DMS53 treated with DMSO at 0.1 percent for 48 hours (cell line): ENCODE data around the gene CNN1.

Source experiments
- DNase-seq: peaks from one replicate; lab custom pipeline; 2025; ENCODE audit not compliant: unreplicated experiment; lab: John Stamatoyannopoulos, UW

Gene CNN1

DNA sequence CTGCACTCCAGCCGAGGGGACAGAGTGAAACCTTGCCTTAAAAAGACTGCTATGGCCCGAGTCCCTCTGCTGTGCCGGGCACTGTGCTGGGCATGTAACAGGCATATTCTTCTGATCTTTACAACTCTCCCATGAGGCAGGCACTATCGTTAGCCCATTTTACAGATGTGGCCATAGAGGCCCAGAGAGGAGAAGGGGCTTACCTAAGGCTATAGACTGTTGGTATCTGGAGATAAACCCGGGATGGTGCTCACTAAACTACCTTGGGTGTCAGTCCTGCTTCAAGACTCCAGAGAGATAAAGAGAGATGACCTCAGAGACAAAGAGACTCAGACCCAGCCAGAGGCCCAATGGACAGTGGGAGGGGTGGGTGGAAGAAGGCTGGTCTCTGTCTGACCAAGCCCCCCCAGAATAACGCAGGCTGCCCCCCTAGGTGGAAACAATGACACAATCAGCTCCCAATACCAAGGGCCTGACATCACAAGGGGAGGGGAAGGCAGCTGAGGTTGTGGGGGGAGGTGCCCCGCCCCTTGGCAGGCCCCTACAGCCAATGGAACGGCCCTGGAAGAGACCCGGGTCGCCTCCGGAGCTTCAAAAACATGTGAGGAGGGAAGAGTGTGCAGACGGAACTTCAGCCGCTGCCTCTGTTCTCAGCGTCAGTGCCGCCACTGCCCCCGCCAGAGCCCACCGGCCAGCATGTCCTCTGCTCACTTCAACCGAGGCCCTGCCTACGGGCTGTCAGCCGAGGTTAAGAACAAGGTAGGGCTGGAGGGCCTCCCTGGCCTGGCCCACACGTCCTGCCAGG lies at the start of gene CNN1:
CNN1 (plus strand) TSS at position 620 of the 805 bp plus-strand sequence; CDS start at position 697, 77 bp downstream.
- no peak for DNase-seq

DNA sequence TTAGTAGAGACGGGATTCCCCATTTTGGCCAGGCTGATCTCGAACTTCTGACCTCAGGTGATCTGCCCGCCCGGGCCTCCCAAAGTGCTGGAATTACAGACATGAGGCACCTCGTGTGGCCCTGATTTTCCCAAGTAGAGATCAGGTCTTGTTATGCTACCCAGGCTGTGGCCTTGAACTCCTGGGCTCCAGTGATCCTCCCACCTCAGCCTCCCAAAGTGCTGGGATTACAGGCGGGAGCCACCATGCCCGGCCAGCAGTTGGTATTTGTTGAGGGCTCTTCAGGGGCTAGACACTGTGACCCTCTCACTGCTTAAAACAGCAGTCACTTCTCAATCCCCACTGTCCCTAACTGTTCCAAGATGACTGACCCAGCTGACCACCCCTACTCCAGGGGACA lies 49.3 kb upstream of the CNN1 start:
- DNase-seq = no peak

DNA sequence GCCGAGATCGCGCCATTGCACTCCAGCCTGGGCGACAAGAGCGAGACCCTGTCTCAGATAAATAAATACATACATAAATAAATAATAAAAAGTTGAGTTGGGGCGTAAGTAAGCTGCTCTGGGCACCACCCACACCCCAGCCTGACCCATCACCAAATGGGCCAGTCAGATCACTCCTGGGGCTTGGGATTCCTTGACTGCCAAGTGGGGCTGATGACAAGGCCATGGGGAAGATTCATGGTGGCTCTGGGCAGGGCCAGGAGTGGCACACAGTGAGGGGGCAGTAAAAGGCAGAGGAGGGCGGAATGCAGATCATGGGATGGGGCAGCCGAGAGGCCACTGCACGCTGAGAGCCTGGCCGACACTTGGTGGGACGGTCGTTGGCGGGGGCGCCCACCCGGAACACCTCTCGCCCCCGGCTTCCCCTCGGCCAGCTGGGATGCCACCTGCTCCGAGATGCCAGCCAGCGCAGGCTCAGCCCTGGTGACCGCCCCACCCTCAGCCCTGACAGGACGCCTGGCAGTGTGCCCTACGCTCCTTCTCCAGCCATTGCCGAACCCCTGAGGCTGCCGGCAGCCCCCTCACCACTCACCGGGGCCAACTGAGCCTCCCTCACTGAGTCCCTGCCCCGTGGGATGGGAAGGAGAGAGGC lies 43.9 kb upstream of the CNN1 start:
- no peak for DNase-seq

DNA sequence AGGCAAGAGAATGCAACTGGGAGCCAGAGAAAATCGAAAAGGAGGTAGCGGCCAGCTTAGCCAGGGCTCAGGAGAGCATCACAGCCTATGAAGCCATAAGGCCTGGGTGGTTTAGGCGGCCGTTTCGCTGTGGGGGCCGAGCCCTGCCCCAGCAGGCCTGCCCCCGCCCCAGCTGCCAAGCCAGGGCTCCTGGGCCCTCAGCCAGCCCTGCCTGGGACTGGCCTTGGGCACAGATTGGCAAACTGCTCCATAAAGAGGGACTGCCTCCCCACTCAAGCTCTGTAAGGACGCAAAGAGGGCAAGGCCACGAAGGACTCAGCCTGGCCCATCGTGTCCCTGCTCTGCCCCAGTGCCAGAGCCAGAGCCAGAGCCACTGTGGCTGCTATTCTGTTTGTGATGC lies 43.2 kb upstream of the CNN1 start:
- DNase-seq = no peak

DNA sequence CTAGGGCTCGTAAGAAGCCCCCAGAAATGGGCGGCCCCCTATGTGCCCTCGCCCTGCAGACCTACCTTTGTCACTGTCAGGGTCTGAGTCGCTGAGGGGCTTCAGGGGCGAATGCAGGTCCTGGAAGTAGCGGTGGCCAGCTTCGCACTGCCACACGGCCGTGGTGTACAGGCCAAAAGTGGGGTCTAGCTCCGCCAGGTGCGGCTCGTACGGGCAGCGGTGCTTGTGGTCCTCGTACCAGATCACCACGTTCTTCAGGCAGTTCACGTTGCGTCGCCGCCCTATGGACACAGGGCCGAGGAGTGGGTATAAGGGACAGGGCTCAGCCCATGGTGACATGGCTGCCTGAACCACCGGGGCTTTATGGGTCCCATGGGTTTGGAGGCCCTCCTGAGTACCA lies 42.8 kb upstream of the CNN1 start:
- no peak for DNase-seq

DNA sequence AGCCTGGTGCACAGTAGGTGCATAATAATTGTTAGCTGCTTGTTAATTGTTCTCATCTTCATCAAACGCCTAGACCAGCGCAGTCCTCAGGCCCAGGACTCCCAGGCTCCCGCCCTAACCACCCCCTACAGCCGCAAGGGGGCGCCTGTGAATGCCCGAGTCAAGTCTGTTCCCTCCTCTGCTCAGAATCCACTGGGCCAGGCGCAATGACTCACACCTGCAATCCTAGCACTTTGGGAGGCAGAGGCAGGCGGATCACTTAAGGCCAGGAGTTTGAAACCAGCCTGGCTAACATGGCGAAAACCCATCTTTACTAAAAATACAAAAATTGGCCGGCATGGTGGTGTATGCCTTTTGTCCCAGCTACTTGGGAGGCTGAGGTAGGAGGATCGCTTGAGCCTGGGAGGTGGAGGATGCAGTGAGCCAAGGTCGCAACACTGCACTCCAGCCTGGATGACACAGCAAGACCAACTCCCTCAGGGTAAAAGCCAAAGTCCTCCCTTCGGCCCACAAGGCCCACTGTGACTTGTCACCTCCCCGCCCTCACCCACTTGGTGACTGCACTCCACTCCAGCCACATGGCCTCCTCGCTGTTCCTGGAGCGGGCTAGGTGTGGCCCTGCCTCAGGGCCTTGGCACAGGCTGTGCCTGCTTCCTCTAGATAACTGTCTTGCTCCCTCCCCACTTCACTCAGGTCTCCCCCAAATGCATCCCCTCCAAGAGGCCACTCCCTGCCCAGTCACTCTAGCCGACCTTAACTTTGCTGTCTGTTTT lies 42.1 kb upstream of the CNN1 start:
- DNase-seq = peak; percentile 8

DNA sequence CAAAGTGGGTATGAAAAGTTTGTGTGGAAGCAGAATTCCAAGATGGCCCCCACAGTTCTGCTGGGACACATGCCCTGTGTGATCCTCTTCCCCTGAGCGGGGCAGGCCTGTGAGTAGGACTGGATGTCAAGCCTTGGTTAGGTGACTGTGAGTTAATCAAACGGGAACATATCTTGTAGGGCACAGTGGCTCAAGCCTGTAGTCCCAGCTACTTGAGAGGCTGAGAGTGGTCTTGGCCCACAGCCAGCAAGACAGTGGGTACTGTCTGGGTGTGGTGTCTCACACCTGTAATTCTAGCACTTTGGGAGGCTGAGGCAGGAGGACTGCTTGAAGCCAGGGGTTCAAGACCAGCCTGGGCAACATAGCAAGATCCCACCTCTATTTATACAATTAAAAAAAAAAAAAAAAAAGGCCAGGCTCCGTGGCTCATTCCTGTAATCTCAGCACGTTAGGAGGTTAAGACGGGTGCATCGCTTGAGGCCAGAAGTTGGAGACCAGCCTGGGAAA lies 39.4 kb upstream of the CNN1 start:
- no peak for DNase-seq

DNA sequence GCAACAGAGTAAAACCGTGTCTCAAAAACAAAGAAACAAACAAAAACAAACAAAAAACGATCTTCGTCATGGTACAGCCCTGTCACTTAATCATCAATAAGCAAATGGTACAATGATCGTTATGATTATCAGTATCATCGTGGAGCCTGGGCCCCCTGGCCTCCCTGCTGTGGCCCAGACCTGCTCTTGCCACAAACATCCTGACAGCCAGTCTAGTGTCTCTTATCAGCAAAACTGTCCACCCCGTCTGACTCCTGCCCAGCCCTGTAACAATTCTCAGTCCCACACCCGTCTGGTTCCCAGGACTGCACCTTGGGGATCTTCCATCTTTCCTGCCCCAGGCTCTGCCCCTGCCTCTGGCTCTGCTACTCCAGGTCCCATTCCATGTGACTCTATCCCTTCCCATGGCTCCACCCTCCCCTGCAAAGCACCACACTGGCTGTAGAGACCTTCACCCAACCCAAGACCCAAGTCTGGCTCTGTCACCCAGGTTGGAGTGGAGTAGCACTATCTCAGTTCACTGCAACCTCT lies 38.7 kb upstream of the CNN1 start:
- no peak for DNase-seq

DNA sequence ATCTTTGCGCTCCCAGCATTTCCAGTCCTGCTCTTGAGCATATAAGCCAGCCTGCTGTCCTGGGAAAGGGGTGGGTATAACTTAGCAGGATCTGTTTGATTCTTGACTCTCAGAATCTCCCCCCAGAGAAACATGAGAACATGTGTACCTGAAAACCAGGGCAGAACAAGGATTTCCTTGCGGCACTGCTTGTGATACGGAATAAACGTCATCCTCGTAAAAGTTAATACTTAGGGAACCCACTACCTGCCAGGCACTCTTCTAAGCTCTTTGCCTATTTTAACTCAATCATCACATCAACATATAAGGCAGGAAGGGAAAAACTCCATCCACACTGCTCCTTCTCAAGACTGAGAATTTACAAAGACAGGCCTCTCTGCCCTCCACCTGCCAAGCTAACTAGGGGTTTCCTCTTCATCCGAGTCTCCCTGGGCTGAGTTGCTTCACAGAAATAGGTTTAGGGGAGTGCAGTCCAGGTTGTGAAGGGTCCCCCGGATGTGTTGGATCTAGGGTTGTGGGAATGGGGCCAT lies 34.1 kb upstream of the CNN1 start:
- no peak for DNase-seq

DNA sequence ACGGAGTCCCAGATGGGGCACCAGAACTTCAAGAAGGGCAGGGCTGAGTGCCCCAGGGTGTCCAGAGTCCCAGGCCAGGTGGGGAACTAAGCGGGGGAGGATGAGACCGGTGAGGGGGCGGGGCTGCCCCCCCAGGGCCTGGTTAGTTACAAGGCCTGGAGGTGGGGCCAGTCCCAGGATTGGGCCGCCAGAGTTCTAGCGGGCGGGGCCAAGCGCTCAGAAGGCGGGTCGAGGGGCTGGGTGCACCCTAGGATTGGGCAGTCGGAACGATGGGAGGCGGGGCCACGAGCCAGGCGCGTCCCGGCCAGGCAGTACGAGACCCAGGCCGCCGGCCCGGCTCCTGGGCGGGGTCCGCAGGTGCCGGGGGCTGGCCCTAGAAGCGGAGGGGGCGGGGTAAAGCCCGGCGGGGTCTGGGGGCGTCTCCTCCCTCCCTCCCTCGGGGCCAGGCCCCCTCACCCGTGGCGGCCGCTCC lies 33.6 kb upstream of the CNN1 start:
- peak; percentile 80 for DNase-seq

DNA sequence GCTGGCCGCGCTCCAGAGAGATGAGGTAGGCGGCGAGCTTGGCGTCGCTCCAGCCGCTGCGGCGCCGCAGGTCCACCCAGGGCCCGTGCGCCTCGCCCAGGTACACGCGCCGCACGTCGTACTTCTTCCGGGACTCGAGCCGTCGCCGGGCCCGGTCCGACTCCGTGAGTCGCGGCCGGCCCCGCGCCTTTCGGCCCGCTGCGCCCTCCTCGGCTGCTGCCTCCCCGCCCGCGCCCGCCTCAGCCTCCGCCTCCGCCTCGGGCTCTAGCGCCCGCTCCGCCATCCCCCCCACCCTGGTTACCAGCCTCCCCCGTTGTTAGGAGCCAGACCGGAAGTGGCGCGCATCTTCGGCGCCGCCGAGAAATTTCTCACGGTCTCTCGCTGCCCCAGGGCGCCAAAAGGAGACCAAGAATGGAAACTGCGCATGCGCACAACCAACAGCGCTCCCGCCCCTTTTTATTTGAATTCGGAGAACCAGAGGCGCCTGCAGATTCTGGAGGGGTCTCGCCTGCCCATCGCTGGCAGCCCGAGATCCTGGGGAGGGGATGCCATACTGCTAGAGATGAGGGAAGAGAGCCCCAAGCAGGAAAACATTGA lies 33.0 kb upstream of the CNN1 start, which contains the start of gene ZNF653:
ZNF653 (minus strand) TSS at position 336 of the 597 bp plus-strand sequence; CDS start at position 283, 53 bp downstream.
- peak; percentile 77 for DNase-seq

DNA sequence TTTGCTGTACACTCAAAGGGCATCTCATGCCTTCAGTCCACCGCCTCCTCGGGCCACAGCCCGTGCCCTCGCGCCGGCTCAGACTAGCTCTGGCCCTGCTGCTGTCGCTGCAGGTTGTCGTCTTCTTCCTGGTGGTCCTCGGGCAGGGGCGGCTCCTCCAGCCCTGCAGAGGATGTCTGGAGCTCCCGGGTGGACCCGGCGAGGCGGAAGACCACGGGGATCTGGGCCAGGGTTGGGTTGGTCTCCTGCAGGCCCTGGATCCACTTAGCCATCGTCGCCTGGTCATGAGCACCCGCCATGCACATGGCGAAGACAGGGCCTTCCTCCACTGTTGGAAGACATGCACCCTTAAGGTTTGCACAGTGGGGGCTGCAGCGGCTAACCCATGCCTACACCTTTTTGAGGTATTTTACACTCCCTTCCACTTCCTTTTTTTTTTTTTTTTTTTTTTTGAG lies 32.5 kb upstream of the CNN1 start:
- no peak for DNase-seq

DNA sequence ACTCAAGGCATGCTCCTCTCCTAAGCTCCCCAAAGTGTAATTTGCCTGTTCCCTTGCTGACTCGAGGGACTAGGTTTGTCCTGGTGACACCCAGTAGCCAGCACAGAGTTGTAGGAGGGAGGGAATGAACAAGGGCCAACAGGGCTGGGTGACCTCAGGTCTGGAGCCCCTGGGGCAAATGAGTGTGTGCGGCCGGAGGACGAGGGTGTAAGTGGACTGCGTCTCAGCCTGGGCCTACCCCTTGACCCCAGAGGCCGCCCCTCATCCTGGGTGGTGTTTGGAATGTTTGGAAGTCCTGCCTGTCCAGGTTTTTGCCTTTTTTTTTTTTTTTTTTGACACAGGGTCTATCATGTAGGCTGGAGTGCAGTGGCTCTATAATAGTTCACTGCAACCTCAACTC lies 31.7 kb upstream of the CNN1 start:
- no peak for DNase-seq

DNA sequence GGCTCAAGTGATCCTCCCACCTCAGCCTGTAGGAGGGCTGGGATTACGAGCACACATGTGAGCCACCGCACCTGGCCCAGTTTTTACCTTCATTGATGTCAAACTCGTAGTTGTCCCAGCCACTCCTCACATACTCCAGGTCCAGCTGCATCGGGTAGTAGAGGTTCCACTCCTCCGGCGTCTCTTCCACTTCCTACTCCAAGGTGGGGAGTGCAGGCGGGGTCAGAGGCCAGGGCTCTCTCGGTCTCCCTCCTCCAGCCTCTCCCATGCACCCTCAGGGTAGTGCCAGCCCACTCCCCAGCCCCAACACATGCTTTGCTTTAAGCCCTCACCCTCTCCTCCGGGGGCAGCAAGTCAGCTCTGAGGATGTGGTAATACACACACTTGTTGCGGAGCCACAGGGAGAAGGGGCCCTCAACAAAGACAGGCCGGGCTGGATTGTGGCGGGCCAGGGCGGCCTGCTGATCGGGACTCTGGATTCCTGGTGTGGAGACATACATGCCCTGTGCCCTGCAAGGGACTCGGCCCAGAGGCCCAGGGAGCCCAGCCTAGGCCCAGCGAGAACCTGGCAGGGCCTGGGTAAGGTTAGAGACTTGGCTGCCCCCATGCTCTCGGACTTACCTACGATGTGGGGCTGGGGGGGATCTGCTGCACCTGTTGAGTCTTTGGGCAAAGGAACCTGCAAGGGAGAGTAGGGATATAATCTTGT lies 31.1 kb upstream of the CNN1 start:
- DNase-seq = no peak

DNA sequence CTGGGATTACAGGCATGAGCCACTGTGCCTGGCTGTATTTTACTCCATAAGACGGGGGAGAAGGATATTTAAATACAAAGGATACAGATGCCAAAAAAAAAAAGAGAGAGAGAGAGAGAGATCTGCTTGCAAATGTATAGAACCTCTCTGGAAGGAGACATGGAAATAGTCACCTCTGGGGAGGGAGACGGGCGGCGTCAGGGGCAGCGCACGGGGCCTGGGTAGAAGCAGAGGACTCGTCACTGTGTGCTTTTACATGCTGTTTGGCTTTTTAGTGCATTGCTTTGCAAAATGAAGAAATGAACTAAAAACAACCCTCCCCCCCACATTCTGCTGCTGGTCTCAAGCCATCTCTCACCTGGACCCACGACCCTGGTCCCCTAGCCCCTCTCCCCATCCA lies 28.2 kb upstream of the CNN1 start:
- DNase-seq = no peak

DNA sequence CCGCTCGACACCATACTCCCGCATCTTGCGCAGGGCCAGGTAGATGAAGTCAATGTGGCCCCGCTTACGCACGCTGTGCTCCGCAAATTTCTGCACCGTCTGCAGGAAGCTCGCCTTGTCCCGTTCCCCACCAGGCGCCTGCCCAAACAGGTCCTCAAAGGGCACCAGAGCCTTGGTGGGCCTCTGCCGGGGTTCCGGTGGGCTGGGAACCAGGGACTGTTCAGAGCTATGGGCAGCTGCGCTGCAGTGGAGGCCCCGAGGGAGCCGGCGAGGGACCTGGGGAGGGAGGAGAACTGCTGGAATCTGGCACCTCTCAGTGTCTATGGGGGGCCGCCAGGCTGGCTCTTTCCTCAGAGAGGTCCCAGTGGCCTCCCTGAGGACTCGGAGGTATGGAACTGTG lies 24.7 kb upstream of the CNN1 start:
- DNase-seq = no peak

DNA sequence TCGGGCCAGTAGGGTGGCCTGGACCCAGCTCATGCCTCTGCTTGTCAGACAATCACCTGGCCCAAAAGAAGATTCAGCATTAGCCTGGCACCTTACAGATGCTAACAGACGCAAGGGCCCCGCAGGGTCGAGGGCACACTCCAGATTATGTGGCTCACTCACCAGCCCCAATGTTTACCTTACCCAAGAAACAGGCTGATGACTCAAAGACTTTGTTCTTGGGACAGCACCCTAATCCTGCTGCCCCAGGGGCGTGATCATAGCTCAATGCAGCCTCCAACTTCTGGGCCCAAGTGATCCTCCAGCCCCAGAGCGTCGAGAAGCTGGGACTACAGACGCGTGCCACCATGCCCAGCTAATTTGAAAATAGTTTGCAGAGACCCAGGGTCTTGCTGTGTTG lies 19.5 kb upstream of the CNN1 start:
- no peak for DNase-seq

DNA sequence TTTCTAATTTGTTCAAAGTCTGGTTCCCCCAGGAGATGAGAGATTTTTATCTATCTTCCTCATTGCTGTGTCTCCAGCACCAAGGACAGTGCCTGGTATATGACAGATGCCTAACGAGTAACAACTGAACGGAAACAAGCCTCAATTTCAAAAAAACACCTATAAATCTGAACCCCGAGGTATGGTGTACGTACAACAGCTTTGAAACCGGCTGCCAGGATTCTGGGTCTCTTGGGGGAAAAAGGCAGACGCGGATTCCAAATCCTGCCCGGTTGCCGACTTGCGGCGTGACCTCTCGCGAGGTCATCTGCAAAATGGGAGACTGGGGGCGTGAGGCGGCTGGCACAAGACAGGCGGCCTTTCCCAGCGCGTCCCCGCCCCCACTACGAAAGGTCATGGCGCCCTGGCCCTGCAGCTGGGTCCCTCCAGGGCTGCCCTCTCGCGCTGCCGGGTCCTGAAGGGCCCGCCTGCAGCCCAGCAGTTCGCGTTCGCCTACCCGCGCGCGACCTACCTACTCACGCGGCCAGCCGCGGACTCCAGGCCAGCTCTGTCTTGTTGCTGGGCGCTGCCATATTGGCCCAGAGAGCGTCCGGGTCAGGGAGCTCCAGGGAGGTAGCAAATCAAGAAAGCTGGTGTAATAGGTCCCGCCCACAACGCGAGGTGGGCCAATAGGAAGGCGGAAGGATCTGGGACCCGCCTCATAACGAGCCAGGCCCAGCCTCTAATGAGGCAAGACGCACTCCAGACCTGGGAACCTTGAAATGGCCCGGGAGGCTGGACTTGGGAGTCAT lies 9.9 kb upstream of the CNN1 start, which contains the start of gene ECSIT:
ECSIT (minus strand) TSS at position 584 of the 791 bp plus-strand sequence. CDS start 9,964 bp downstream, outside the sequence.
- DNase-seq = peak; percentile 91

DNA sequence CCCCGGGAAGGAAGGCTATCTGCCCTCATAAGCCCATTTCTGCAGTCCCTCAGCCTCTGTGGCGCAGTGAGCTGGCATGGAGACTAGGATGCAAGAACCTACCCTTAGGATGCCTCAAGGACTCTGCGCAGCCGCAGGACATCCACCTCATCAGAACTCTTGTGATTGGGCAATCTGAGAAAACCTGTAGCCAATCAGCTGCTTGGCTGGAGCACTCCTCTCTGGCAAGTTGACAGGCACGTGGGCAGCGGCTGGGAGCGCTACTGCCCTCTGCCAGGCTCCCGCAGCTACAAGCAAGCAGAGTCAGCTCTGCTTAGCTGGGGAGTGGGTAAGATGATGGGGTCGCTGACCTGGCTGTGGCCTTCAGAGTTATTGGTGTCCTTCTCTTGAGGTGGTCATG lies 8.2 kb upstream of the CNN1 start:
- DNase-seq = peak; percentile 89
